SHP77 (cell line): ENCODE results near the gene GAD2.
"Not testable (repeated sequence)": the region's sequence is repeated elsewhere in the genome, so short reads cannot be mapped to it uniquely, and the experiment has no call there.

Experiments
- DNase-seq, 2 experiments: peaks; one replicate each; lab custom pipeline; 2025; lab: John Stamatoyannopoulos, UW

GAD2 gene

GRCh38 chr10:26318672-26319071 lies 102.1 kb downstream of the GAD2 start:
- no peak for DNase-seq

GRCh38 chr10:26323219-26323618 lies 106.6 kb downstream of the GAD2 start:
- no peak for DNase-seq

- no peak for DNase-seq
Measured at GRCh38 chr10:26326851-26327250, 110.3 kb downstream of the GAD2 start.

GRCh38 chr10:26327811-26328210 lies 111.2 kb downstream of the GAD2 start:
- no peak for DNase-seq

- no peak for DNase-seq
Measured at GRCh38 chr10:26331371-26331770, 114.8 kb downstream of the GAD2 start.

GRCh38 chr10:26334232-26334931 lies 117.8 kb downstream of the GAD2 start:
- DNase-seq, result no peak

- DNase-seq, result peak; percentile 36 to 50
Measured at GRCh38 chr10:26334932-26335573, 118.5 kb downstream of the GAD2 start.

GRCh38 chr10:26335574-26336093 lies 119.1 kb downstream of the GAD2 start:
- DNase-seq, result no peak

GRCh38 chr10:26336979-26337378 lies 120.4 kb downstream of the GAD2 start:
- no peak for DNase-seq

GRCh38 chr10:26341701-26342100 lies 125.1 kb downstream of the GAD2 start:
- DNase-seq, result no peak

GRCh38 chr10:26348821-26349417 lies 132.3 kb downstream of the GAD2 start:
- DNase-seq, result not testable (repeated sequence)
